Epithelial cell of proximal tubule (primary cell): Measurements from ENCODE around the gene TMEM86B. TPM values are rescaled to one million over a fixed set of nuclear protein-coding genes. Genes with fewer than 3 reads are reported as not detected.

Source experiments
- DNase-seq: peaks from one replicate; pipeline ENCODE4 v3.0.0-alpha.2; 2011; ENCODE audit warnings: low read depth
- H3K4me3 ChIP-seq: 2 replicates; pipeline ENCODE4 v1.5.1; 2011; ENCODE audit warnings: low read depth, mild to moderate bottlenecking, low read length
- CTCF ChIP-seq: conservative IDR thresholded peaks from 2 replicates; pipeline ENCODE4 v1.5.1; 2012; ENCODE audit warnings: low read depth, mild to moderate bottlenecking, low read length
- total RNA-seq: library from RNA; depleted of rRNA; stranded (reverse); fragments of >200 nt; gene quantifications from 2 replicates; pipeline ENCODE4 v1.2.3, GENCODE V29; 2015

Gene TMEM86B
- total RNA-seq, 1 donor from 2014 or later: 2.6 TPM

DNA sequence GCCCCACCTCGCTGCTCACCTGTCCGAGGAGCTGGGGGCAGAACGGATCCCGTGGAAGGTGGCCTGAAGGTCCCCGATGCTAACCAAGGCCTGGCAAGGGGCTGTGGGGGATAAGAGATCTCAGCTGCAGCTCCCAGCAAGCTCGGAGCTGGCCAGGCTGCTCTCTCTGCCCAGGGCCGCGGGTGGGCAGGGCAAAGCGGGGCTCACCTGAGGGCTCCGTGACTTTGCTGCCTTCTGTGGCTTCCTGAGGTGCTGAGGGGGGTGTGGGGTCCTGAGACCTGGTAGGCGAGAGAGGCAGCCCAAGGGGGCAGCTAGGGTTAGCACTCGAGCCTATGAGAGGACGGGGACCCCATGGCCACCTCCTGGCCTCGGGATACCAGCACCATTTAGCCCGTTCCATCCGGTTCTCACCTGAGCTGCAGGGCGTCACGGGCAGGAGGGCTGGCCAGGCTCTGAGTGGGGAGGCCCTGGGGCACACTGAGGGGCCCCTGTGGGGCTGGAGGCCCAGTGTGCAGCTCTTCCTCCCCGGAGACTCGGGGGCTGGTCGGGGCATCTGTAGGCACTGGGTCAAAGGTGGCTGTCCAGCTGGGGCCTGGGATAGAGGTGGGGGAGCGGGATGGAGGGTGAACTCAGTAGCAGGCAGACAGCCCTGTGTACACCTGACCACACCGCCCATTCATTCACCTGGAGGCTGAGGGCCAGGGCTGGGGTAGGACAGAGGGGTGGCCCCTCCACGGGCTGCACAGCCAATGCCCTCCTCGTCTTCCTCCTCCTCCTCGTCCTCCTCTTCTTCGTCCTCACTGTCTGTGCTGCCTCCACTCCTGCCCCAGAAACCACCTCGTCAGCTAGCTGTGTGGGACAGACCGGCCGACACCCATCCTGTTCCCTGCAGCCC lies 3.1 kb upstream of the TMEM86B start:
- no peak for DNase-seq
- H3K4me3 ChIP-seq: no peak overlapping the region
- no peak for TF ChIP-seq CTCF

- no peak for TF ChIP-seq CTCF
- no peak for DNase-seq
- no peak overlapping the region for H3K4me3 ChIP-seq
These were observed 2.2 kb upstream of the TMEM86B start for GRCh38 chr19:55230780-55231179.

DNA sequence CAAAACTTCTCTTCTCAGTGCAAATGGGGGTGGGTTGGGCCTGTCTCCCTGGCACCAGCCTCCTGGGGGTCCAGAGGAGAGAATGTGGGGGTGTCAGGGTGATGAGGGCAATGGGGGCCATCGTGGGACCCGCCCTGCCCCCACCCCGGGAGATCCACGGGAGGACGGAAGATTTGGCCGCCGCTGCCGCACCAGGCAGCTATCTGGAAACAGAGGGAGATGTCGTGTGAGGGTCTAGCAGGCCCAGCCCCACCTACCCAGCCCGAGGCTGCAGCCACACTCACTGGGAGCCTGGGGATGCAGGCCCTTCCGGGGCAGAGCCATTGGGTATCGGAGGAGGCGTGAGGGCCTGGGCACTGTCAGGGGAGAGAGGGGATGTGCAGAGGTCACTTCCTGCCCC lies 1.8 kb upstream of the TMEM86B start:
- no peak for TF ChIP-seq CTCF
- DNase-seq: no peak
- H3K4me3 ChIP-seq: no peak overlapping the region

GRCh38 chr19:55229789-55230182 lies 1.2 kb upstream of the TMEM86B start:
- no peak for DNase-seq
- no peak overlapping the region for H3K4me3 ChIP-seq
- no peak for TF ChIP-seq CTCF

DNA sequence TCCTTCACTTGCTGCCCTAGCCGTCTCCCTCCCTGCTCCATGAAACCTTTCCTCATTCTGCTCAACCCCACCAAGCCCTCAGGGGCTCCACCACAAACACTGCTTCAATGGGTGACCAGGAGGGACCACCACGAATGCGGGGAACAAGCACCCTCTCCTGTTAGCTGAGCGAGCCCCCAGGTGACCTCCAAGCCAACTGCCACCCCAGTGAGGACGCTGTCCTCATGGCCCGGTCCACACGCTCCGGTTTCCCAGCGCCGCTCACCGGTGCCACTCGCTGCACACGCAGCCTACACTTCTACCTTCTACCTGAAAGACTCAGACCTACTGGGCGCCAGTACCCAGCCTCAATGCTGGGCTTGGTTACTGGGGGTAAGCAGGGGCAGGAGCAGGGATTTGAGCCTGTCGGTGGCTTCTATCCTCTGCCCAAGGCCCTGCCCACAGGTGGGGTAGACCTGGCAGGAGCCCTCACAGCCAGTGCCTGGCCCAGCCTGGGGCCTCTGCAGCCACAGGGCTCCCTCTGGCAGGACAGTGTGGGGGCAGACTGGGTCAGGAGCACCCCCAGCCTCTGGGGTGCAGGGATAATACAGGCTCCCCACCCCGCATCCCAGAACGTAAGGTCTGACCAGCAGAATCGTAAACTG lies 704 bp upstream of the TMEM86B start:
- DNase-seq: no peak
- no peak overlapping the region for H3K4me3 ChIP-seq
- no peak for TF ChIP-seq CTCF

DNA sequence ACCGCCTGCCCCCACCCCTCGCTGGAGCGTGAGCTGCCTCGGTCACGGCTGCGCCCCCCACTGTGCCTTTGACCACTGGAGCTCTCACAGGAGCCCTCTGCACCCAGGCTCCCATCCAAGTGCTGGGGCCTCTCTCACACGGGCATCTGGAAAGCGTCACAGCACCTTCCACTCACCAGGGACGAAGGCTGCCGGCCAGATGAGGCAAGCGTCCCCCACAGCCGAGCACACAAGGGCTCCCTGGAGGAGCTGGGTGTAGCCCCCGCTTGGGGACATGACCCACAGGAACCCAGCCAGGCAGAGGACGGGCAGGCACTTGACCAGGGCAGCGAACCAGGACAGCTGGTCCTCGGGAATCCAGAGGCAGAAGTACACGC lies 560 bp downstream of the TMEM86B start:
- DNase-seq: no peak
- no peak overlapping the region for H3K4me3 ChIP-seq
- no peak for TF ChIP-seq CTCF
